ENCODE measurements around the gene GULP1. TPM values are rescaled to one million over a fixed set of nuclear protein-coding genes. Genes with fewer than 3 reads are reported as not detected.

Gene GULP1
- total RNA-seq, 4 donors from 2014 or later, result 6.4 to 44.1 (median 25.4) TPM

- H3K36me3 ChIP-seq, result no peaks in the 10 kb centered on the region
- H3K27ac ChIP-seq, result peak overlapping the region; percentile 25 to 40 (median 28)
- H3K27me3 ChIP-seq, result no peaks in the 10 kb centered on the region
- in situ Hi-C loops (cut with MboI; ENCODE audit: low pct_ligation_motif_present in 1 of 4, low pct_unique_long_range_greater_than_20kb in 1 of 4, low sequenced_read_pairs in 3 of 4) (loop anchor here (25.0 kb wide), 1 partner anchor 931 kb away; no protein-coding TSS in a partner anchor), intact Hi-C loops (cut with DNase I; ENCODE audit: low total_unique reads) (no loop called here)
- WGBS, 2 donors (ENCODE audit: low coverage in 1 of 2), result 37 to 40% methylated on average over 1 of the region's 1 CpG
- no peak for DNase-seq
- H3K4me1 ChIP-seq, result peaks cover 0 to 10% (median 6%) of the 10 kb centered on the region in 4 donors
- TF ChIP-seq CTCF (IDR thresholded peaks at IDR 0.05) (no peak), POLR2AphosphoS5 (IDR thresholded peaks at IDR 0.05) (no peak), POLR2A (IDR thresholded peaks at IDR 0.05) (no peak), EP300 (IDR thresholded peaks at IDR 0.05; ENCODE audit: low read depth) (no peak)
- no peak overlapping the region for H3K4me3 ChIP-seq
- no peaks in the 10 kb centered on the region for H3K9me3 ChIP-seq
Observed at GRCh38 chr2:188518381-188518780, 226.7 kb downstream of the GULP1 start.

- Histone ChIP-seq H3K4me3 (no peak overlapping the region), H3K27me3 (no peaks in the 10 kb centered on the region), H3K36me3 (no peaks in the 10 kb centered on the region), H3K27ac (no peak overlapping the region), H3K4me1 (peaks cover 2 to 18% (median 8%) of the 10 kb centered on the region in 4 donors), H3K9me3 (no peaks in the 10 kb centered on the region)
- intact Hi-C loops (cut with DNase I; ENCODE audit: low total_unique reads), result no loop called here
- in situ Hi-C loops (cut with MboI; ENCODE audit: low pct_ligation_motif_present in 1 of 4, low pct_unique_long_range_greater_than_20kb in 1 of 4, low sequenced_read_pairs in 3 of 4), result loop anchor here (25.0 kb wide), 1 partner anchor 932 kb away; no protein-coding TSS in a partner anchor
- TF ChIP-seq CTCF (IDR thresholded peaks at IDR 0.05), result no peak
- TF ChIP-seq POLR2AphosphoS5 (IDR thresholded peaks at IDR 0.05), result no peak
- no peak for TF ChIP-seq EP300 (IDR thresholded peaks at IDR 0.05; ENCODE audit: low read depth)
- no peak for TF ChIP-seq POLR2A (IDR thresholded peaks at IDR 0.05)
- DNase-seq, result no peak
Observed at GRCh38 chr2:188519136-188519535, 227.5 kb downstream of the GULP1 start.

- in situ Hi-C loops (cut with MboI; ENCODE audit: low pct_ligation_motif_present in 1 of 4, low pct_unique_long_range_greater_than_20kb in 1 of 4, low sequenced_read_pairs in 3 of 4), result loop anchor here (5.0 to 25.0 kb wide), 7 partner anchors 262 to 935 kb away; partner anchors contain the start of gene COL3A1 (in 1 of the 4)
- no peak for TF ChIP-seq POLR2AphosphoS5 (IDR thresholded peaks at IDR 0.05)
- no peak for TF ChIP-seq POLR2A (IDR thresholded peaks at IDR 0.05)
- TF ChIP-seq CTCF (IDR thresholded peaks at IDR 0.05), result no peak
- TF ChIP-seq EP300 (IDR thresholded peaks at IDR 0.05; ENCODE audit: low read depth), result no peak
- peak overlapping the region in 1 of 4 donors; percentile 9 for H3K27ac ChIP-seq
- DNase-seq, result no peak
- intact Hi-C loops (cut with DNase I; ENCODE audit: low total_unique reads), result loop anchor here (10.0 kb wide), 1 partner anchor 262 kb away; no protein-coding TSS in a partner anchor
- no peak overlapping the region for H3K4me3 ChIP-seq
- H3K4me1 ChIP-seq, result peaks cover 3 to 36% (median 10%) of the 10 kb centered on the region in 4 donors
- no peaks in the 10 kb centered on the region for H3K9me3 ChIP-seq
- H3K36me3 ChIP-seq, result no peaks in the 10 kb centered on the region
- H3K27me3 ChIP-seq, result no peaks in the 10 kb centered on the region
Observed at GRCh38 chr2:188522517-188522916, 230.8 kb downstream of the GULP1 start.

GRCh38 chr2:188523919-188524318, 232.2 kb downstream of the GULP1 start:
- TF ChIP-seq EP300 (IDR thresholded peaks at IDR 0.05; ENCODE audit: low read depth) (no peak), POLR2A (IDR thresholded peaks at IDR 0.05) (no peak), CTCF (IDR thresholded peaks at IDR 0.05) (no peak), POLR2AphosphoS5 (IDR thresholded peaks at IDR 0.05) (no peak)
- no peaks in the 10 kb centered on the region for H3K27me3 ChIP-seq
- H3K9me3 ChIP-seq, result no peaks in the 10 kb centered on the region
- H3K4me3 ChIP-seq, result no peak overlapping the region
- no peak for DNase-seq
- H3K36me3 ChIP-seq, result no peaks in the 10 kb centered on the region
- H3K4me1 ChIP-seq, result peaks cover 0 to 26% (median 5%) of the 10 kb centered on the region in 4 donors
- H3K27ac ChIP-seq, result no peak overlapping the region
- intact Hi-C loops (cut with DNase I; ENCODE audit: low total_unique reads), result loop anchor here (10.0 kb wide), 1 partner anchor 261 kb away; no protein-coding TSS in a partner anchor
- 58 to 67% methylated on average over 1 of the region's 1 CpG for WGBS, 2 donors (ENCODE audit: low coverage in 1 of 2)
- in situ Hi-C loops (cut with MboI; ENCODE audit: low pct_ligation_motif_present in 1 of 4, low pct_unique_long_range_greater_than_20kb in 1 of 4, low sequenced_read_pairs in 3 of 4), result loop anchor here (5.0 to 25.0 kb wide), 7 partner anchors 261 to 937 kb away; partner anchors contain the start of gene COL3A1 (in 1 of the 4)
